Muscle layer of duodenum (tissue), 2 donors: ENCODE data around the gene KLHL13.
"Not testable (repeated sequence)": the region's sequence is repeated elsewhere in the genome, so short reads cannot be mapped to it uniquely, and the experiment has no call there.

ENCODE experiments used
- H3K27ac ChIP-seq: one replicate; pipeline ENCODE4 v1.7.0; 2013; ENCODE audit warnings: mild to moderate bottlenecking, low read length
- H3K27me3 ChIP-seq: one replicate; pipeline ENCODE4 v1.7.0; 2013; ENCODE audit warnings: low read depth, mild to moderate bottlenecking, control low read depth, low read length
- H3K36me3 ChIP-seq, 2 donors: one replicate each; pipeline ENCODE4 v1.7.0; 2013; ENCODE audit warnings: low read length in 2 of 2, control low read depth in 1 of 2, mild to moderate bottlenecking in 1 of 2; ENCODE audit not compliant: insufficient read depth in 2 of 2, control insufficient read depth in 1 of 2
- H3K4me1 ChIP-seq, 2 donors: one replicate each; pipeline ENCODE4 v1.7.0; 2013; ENCODE audit warnings: low read length in 2 of 2, mild to moderate bottlenecking in 2 of 2, control low read depth in 1 of 2, moderate library complexity in 1 of 2; ENCODE audit not compliant: insufficient read depth in 2 of 2, control insufficient read depth in 1 of 2
- H3K4me3 ChIP-seq, 2 donors: one replicate each; pipeline ENCODE4 v1.7.0; 2013; ENCODE audit warnings: low read length in 2 of 2, low read depth in 1 of 2, mild to moderate bottlenecking in 1 of 2
- H3K9me3 ChIP-seq, 2 donors: one replicate each; pipeline ENCODE4 v1.7.0; 2013; ENCODE audit warnings: low read length in 2 of 2, control low read depth in 1 of 2, mild to moderate bottlenecking in 1 of 2; ENCODE audit not compliant: control insufficient read depth in 1 of 2
- donor health status: healthy.

KLHL13 gene

GRCh38 chrX:118128724-118129123, 12.1 kb upstream of the KLHL13 start:
- Histone ChIP-seq H3K27me3 (no peaks in the 10 kb centered on the region), H3K9me3 (no peaks in the 10 kb centered on the region), H3K4me3 (no peak overlapping the region), H3K4me1 (no peaks in the 10 kb centered on the region), H3K36me3 (no peaks in the 10 kb centered on the region), H3K27ac (no peak overlapping the region)

GRCh38 chrX:118126286-118126685, 9.7 kb upstream of the KLHL13 start:
- Histone ChIP-seq H3K36me3 (no peaks in the 10 kb centered on the region), H3K9me3 (no peaks in the 10 kb centered on the region), H3K4me3 (no peak overlapping the region), H3K27ac (no peak overlapping the region), H3K4me1 (no peaks in the 10 kb centered on the region), H3K27me3 (no peaks in the 10 kb centered on the region)

- H3K36me3 ChIP-seq, H3K27ac ChIP-seq, H3K9me3 ChIP-seq, H3K4me3 ChIP-seq, H3K4me1 ChIP-seq, H3K27me3 ChIP-seq: not testable (repeated sequence)
Observed at GRCh38 chrX:118124243-118124642, 7.6 kb upstream of the KLHL13 start.

- no peak overlapping the region for H3K27ac ChIP-seq
- H3K27me3 ChIP-seq, result no peaks in the 10 kb centered on the region
- H3K4me1 ChIP-seq, result no peaks in the 10 kb centered on the region
- no peak overlapping the region for H3K4me3 ChIP-seq
- no peaks in the 10 kb centered on the region for H3K9me3 ChIP-seq
- H3K36me3 ChIP-seq, result no peaks in the 10 kb centered on the region
Observed at GRCh38 chrX:118117741-118118140, 1.1 kb upstream of the KLHL13 start.

GRCh38 chrX:118115953-118116712, 477 bp downstream of the KLHL13 start:
- Histone ChIP-seq H3K27ac (peak overlapping the region; percentile 73), H3K4me3 (peak overlapping the region; percentile 62 to 73)

GRCh38 chrX:118114971-118115370, 1.6 kb downstream of the KLHL13 start:
- no peaks in the 10 kb centered on the region for H3K9me3 ChIP-seq
- H3K36me3 ChIP-seq, result no peaks in the 10 kb centered on the region
- no peaks in the 10 kb centered on the region for H3K27me3 ChIP-seq
- H3K4me1 ChIP-seq, result no peaks in the 10 kb centered on the region
- H3K4me3 ChIP-seq, result peak overlapping the region; percentile 62 to 73
- H3K27ac ChIP-seq, result peak overlapping the region; percentile 73

More at GRCh38 chrX:118115953-118116712, 477 bp downstream of the KLHL13 start:
- Histone ChIP-seq H3K4me1 (no peaks in the 10 kb centered on the region), H3K9me3 (no peaks in the 10 kb centered on the region), H3K36me3 (no peaks in the 10 kb centered on the region), H3K27me3 (no peaks in the 10 kb centered on the region)

- Histone ChIP-seq H3K27me3 (no peaks in the 10 kb centered on the region), H3K4me3 (no peak overlapping the region), H3K36me3 (no peaks in the 10 kb centered on the region), H3K9me3 (no peaks in the 10 kb centered on the region), H3K4me1 (no peaks in the 10 kb centered on the region), H3K27ac (no peak overlapping the region)
Observed at GRCh38 chrX:118109065-118109464, 7.5 kb downstream of the KLHL13 start.

GRCh38 chrX:118108304-118108703, 8.3 kb downstream of the KLHL13 start:
- Histone ChIP-seq H3K4me1 (no peaks in the 10 kb centered on the region), H3K27ac (no peak overlapping the region)

GRCh38 chrX:118100091-118100490, 16.5 kb downstream of the KLHL13 start:
- no peaks in the 10 kb centered on the region for H3K27me3 ChIP-seq
- no peaks in the 10 kb centered on the region for H3K4me1 ChIP-seq
- H3K9me3 ChIP-seq, result no peaks in the 10 kb centered on the region

More at GRCh38 chrX:118108304-118108703, 8.3 kb downstream of the KLHL13 start:
- Histone ChIP-seq H3K4me3 (no peak overlapping the region), H3K36me3 (no peaks in the 10 kb centered on the region), H3K9me3 (no peaks in the 10 kb centered on the region), H3K27me3 (no peaks in the 10 kb centered on the region)

GRCh38 chrX:118088084-118088483, 28.5 kb downstream of the KLHL13 start:
- Histone ChIP-seq H3K36me3 (no peaks in the 10 kb centered on the region), H3K27me3 (no peaks in the 10 kb centered on the region), H3K4me3 (no peak overlapping the region), H3K4me1 (no peaks in the 10 kb centered on the region), H3K9me3 (no peaks in the 10 kb centered on the region), H3K27ac (no peak overlapping the region)

More at GRCh38 chrX:118100091-118100490, 16.5 kb downstream of the KLHL13 start:
- H3K27ac ChIP-seq, result no peak overlapping the region
- H3K4me3 ChIP-seq, result no peak overlapping the region
- no peaks in the 10 kb centered on the region for H3K36me3 ChIP-seq

GRCh38 chrX:118074196-118074595, 42.4 kb downstream of the KLHL13 start:
- Histone ChIP-seq H3K4me1 (no peaks in the 10 kb centered on the region), H3K36me3 (no peaks in the 10 kb centered on the region), H3K4me3 (no peak overlapping the region), H3K27ac (no peak overlapping the region), H3K27me3 (no peaks in the 10 kb centered on the region), H3K9me3 (no peaks in the 10 kb centered on the region)
